HCT116 (cell line): ENCODE measurements around the gene ZNF835. TPM values are rescaled to one million over a fixed set of nuclear protein-coding genes. Genes with fewer than 3 reads are reported as not detected.

Experiments
- ATAC-seq: fragments of 200-7000 bp; cut with Tn5 transposase; 2 replicates; pipeline ENCODE4 v1.9.1; 2020; ENCODE audit warnings: mild to moderate bottlenecking, moderate library complexity
- BruUV-seq: library from RNA; stranded (reverse); fragments of 400-500 nt; replicated peaks from 2 replicates; lab custom pipeline; 2021; lab: Mats Ljungman, UMichigan
- CTCF ChIA-PET: fragments of 300-600 bp; sonication (Branson Sonifier 250); formaldehyde crosslinking; loops from one replicate; lab custom pipeline; 2021; ENCODE audit warnings: antibody characterized with exemption; lab: Charles Lee
- POLR2A ChIA-PET: fragments of 300-600, 350-600 bp; sonication (Branson Sonifier 250); formaldehyde crosslinking; loops from one replicate; lab custom pipeline; 2021; ENCODE audit warnings: antibody characterized with exemption; lab: Charles Lee
- RAD21 ChIA-PET, 2 experiments: fragments of 300-600 bp; sonication (Branson Sonifier 250); formaldehyde crosslinking; loops; one replicate each; lab custom pipeline; 2023; ENCODE audit warnings: low total read pairs in 2 of 2; ENCODE audit not compliant: uncharacterized antibody in 2 of 2, unreplicated experiment in 2 of 2, low non-redundant PET in 1 of 2; lab: Charles Lee
- DNase-seq: peaks from one replicate; pipeline ENCODE4 v3.0.0-alpha.2; 2010; ENCODE audit warnings: low read depth, low spot score
- H2AFZ ChIP-seq: fragments of 200-600 bp; shearing (Covaris generic), sonication (generic); 2 replicates; pipeline ENCODE4 v1.6.1; 2017; ENCODE audit warnings: low read depth, mixed run types, mixed read lengths, antibody characterized with exemption, low read length; ENCODE audit not compliant: poor library complexity, severe bottlenecking
- H3K27ac ChIP-seq: 2 replicates; pipeline ENCODE4 v1.5.1; 2012; ENCODE audit warnings: low read depth, low read length
- H3K27me3 ChIP-seq: fragments of 200-600 bp; sonication (generic); 2 replicates; pipeline ENCODE4 v1.6.1; 2016; ENCODE audit warnings: mixed run types, low read length, mixed read lengths; ENCODE audit not compliant: insufficient read depth
- H3K36me3 ChIP-seq, 2 experiments: fragments of 200-500 bp in 1 of 2; fragments of 200-600 bp in 1 of 2; sonication (Bioruptor generic) in 1 of 2; sonication (generic) in 1 of 2; 2 replicates each; pipeline versions ENCODE4 v1.5.1 to v1.6.1; 2014 to 2016; ENCODE audit warnings: low read length in 2 of 2, inconsistent platforms in 1 of 2, mixed read lengths in 1 of 2, mixed run types in 1 of 2; ENCODE audit not compliant: insufficient read depth in 2 of 2, control insufficient read depth in 1 of 2
- H3K4me1 ChIP-seq, 2 experiments: fragments of 200-600 bp in 1 of 2; sonication (generic) in 1 of 2; 2 replicates each; pipeline versions ENCODE4 v1.5.1 to v1.6.1; 2012 to 2017; ENCODE audit warnings: low read length in 2 of 2, inconsistent platforms in 1 of 2, mild to moderate bottlenecking in 1 of 2, mixed read lengths in 1 of 2, mixed run types in 1 of 2, moderate library complexity in 1 of 2; ENCODE audit not compliant: insufficient read depth in 2 of 2, control insufficient read depth in 1 of 2
- H3K4me2 ChIP-seq: fragments of 200-600 bp; sonication (generic); 2 replicates; pipeline ENCODE4 v1.6.1; 2017; ENCODE audit warnings: mixed run types, low read length, mixed read lengths
- H3K4me3 ChIP-seq, 2 experiments: fragments of 200-600 bp in 1 of 2; sonication (generic) in 1 of 2; replicated peaks in 1 of 2; 2 replicates each; pipeline ENCODE4 v1.5.1; 2011 to 2016; ENCODE audit warnings: low read length in 2 of 2, control low read depth in 1 of 2, low read depth in 1 of 2, mild to moderate bottlenecking in 1 of 2, mixed read lengths in 1 of 2, mixed run types in 1 of 2
- H3K79me2 ChIP-seq: fragments of 200-600 bp; sonication (generic); 2 replicates; pipeline ENCODE4 v1.6.1; 2017; ENCODE audit warnings: mild to moderate bottlenecking, mixed run types, low read length, moderate library complexity, mixed read lengths; ENCODE audit not compliant: insufficient read depth
- H3K9ac ChIP-seq: fragments of 200-600 bp; sonication (generic); 2 replicates; pipeline ENCODE4 v1.6.1; 2016; ENCODE audit warnings: low read length, mixed read lengths
- H3K9me2 ChIP-seq: fragments of 200-600 bp; sonication (generic), shearing (Covaris generic); 2 replicates; pipeline ENCODE4 v1.6.1; 2017; ENCODE audit warnings: mixed run types, mild to moderate bottlenecking, moderate library complexity; ENCODE audit not compliant: insufficient read depth
- H3K9me3 ChIP-seq, 2 experiments: fragments of 200-500 bp in 1 of 2; fragments of 200-600 bp in 1 of 2; sonication (Bioruptor generic) in 1 of 2; sonication (generic) in 1 of 2; 2 replicates each; pipeline ENCODE4 v1.6.1; 2014 to 2017; ENCODE audit warnings: low read length in 2 of 2, mixed read lengths in 2 of 2, inconsistent platforms in 1 of 2, low read depth in 1 of 2, mild to moderate bottlenecking in 1 of 2, mixed run types in 1 of 2, moderate library complexity in 1 of 2; ENCODE audit not compliant: control insufficient read depth in 1 of 2, insufficient read depth in 1 of 2
- H4K20me1 ChIP-seq: fragments of 200-600 bp; sonication (generic), shearing (Covaris generic); 2 replicates; pipeline ENCODE4 v1.6.1; 2017; ENCODE audit warnings: mixed run types, mild to moderate bottlenecking, moderate library complexity; ENCODE audit not compliant: insufficient read depth
- ELF1 ChIP-seq: IDR thresholded peaks from 2 replicates; pipeline ENCODE4 v1.6.1; 2012; ENCODE audit warnings: low read depth, borderline replicate concordance
- RAD21 ChIP-seq: IDR thresholded peaks from 2 replicates; pipeline ENCODE4 v1.6.1; 2012; ENCODE audit warnings: low read depth, mild to moderate bottlenecking
- SRF ChIP-seq: IDR thresholded peaks from 2 replicates; pipeline ENCODE4 v1.6.1; 2012; ENCODE audit warnings: low read depth
- TCF7L2 ChIP-seq: IDR thresholded peaks from 2 replicates; pipeline ENCODE4 v1.7.0; 2011; ENCODE audit warnings: borderline replicate concordance, inconsistent platforms; ENCODE audit not compliant: insufficient read depth, insufficient read length; ENCODE audit errors: extremely low read depth
- YY1 ChIP-seq: IDR thresholded peaks from 2 replicates; pipeline ENCODE4 v1.6.1; 2011; ENCODE audit warnings: low read length, low read depth, moderate library complexity, mild to moderate bottlenecking; ENCODE audit not compliant: insufficient replicate concordance; ENCODE audit errors: extremely low read depth
- intact Hi-C: fragments of 100-400 bp; cut with micrococcal nuclease; formaldehyde crosslinking; loops from 2 replicates; pipeline ENCODE4 v1.10.0; 2022
- total RNA-seq: library from RNA; stranded (reverse); gene quantifications from one replicate; pipeline ENCODE4 v1.2.1, GENCODE V29; 2021; ENCODE audit not compliant: unreplicated experiment
- TF ChIP-seq, protein P1 (sequence below): IDR thresholded peaks from 2 replicates; pipeline ENCODE4 v1.6.1; 2012; ENCODE audit warnings: low read depth
- TF ChIP-seq, protein P2 (sequence below): IDR thresholded peaks from 2 replicates; pipeline ENCODE4 v1.6.1; 2011; ENCODE audit warnings: mild to moderate bottlenecking, low read length, moderate library complexity; ENCODE audit not compliant: insufficient replicate concordance; ENCODE audit errors: extremely low read depth

The ZNF835 gene
- total RNA-seq, 1 experiment from 2014 or later: not detected

DNA sequence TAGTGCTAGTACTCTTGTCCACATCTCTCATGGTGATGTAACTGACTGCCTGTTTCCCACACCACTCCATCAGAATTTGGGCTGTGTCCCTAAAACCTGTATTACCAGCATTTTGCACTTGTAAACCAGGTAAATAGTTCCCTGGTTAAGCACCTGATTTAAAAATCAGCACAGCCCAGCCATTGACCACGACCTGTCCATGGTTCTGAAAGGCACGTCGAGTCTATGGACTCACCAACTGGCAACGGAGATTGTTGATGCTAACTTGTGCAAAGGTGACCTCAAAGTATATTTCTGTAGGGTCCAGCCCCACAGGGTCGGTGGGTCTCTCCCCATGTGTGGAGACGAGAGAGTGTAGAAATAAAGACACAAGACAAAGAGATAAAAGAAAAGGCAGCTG lies 46.7 kb upstream of the ZNF835 start:
- Histone ChIP-seq H3K9me3 (peaks cover 6 to 7% of the 10 kb centered on the region in 2 experiments; a peak in 2 of 4 replicates), H3K9ac (no peak overlapping the region), H3K27me3 (no peaks in the 10 kb centered on the region), H4K20me1 (no peaks in the 10 kb centered on the region), H3K4me1 (no peaks in the 10 kb centered on the region), H3K9me2 (no peaks in the 10 kb centered on the region), H3K4me3 (no peak overlapping the region), H2AFZ (no peak overlapping the region), H3K4me2 (no peak overlapping the region), H3K36me3 (no peaks in the 10 kb centered on the region), H3K79me2 (no peaks in the 10 kb centered on the region), H3K27ac (no peak overlapping the region)
- BruUV-seq: no TSS peak
- TF ChIP-seq ELF1 (no peak), YY1 (no peak)
- TF ChIP-seq, protein P1, sequence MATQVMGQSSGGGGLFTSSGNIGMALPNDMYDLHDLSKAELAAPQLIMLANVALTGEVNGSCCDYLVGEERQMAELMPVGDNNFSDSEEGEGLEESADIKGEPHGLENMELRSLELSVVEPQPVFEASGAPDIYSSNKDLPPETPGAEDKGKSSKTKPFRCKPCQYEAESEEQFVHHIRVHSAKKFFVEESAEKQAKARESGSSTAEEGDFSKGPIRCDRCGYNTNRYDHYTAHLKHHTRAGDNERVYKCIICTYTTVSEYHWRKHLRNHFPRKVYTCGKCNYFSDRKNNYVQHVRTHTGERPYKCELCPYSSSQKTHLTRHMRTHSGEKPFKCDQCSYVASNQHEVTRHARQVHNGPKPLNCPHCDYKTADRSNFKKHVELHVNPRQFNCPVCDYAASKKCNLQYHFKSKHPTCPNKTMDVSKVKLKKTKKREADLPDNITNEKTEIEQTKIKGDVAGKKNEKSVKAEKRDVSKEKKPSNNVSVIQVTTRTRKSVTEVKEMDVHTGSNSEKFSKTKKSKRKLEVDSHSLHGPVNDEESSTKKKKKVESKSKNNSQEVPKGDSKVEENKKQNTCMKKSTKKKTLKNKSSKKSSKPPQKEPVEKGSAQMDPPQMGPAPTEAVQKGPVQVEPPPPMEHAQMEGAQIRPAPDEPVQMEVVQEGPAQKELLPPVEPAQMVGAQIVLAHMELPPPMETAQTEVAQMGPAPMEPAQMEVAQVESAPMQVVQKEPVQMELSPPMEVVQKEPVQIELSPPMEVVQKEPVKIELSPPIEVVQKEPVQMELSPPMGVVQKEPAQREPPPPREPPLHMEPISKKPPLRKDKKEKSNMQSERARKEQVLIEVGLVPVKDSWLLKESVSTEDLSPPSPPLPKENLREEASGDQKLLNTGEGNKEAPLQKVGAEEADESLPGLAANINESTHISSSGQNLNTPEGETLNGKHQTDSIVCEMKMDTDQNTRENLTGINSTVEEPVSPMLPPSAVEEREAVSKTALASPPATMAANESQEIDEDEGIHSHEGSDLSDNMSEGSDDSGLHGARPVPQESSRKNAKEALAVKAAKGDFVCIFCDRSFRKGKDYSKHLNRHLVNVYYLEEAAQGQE: peak; percentile 5; the same call in 1 of the 2 replicates
- intact Hi-C loops: no loop called here
- ChIA-PET POLR2A (no interaction called here), RAD21 (no interaction called here), CTCF (no interaction called here)
- ATAC-seq (no peak), DNase-seq (no peak)

DNA sequence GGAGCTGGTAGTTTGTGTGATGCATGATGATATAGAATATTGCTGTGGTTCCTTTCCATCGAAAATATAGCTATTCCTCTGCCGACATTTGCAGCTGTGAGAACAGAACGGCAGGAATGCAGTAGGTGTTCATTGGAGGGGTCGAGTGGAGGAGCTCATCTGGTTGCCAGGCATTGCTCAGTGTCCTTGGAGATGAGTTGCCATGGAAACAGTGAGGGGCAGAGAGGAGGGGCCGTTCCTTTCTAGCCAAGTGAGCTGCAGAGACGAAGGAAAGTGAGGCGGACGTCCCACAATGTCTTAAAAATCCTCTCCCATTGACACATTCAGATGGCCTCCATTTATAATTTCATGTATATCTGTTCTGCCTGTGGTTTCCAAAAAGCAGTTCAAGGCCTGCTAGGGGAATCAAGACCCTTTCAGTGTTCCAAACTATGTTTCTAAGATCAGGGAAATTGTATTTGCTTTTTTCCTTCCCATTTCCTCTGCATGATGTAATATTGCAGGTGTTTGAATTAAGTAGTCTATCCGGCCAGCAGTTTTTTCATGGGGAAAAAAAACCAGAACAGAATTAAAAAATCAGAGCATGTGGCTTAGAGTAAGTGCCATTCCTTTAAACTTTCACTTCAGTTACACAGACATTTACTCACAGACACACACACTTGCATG lies 41.2 kb upstream of the ZNF835 start:
- no peaks in the 10 kb centered on the region for H3K4me1 ChIP-seq
- H3K27me3 ChIP-seq: no peaks in the 10 kb centered on the region
- H4K20me1 ChIP-seq: no peaks in the 10 kb centered on the region
- H3K9me2 ChIP-seq: no peaks in the 10 kb centered on the region
- no peak overlapping the region for H3K4me3 ChIP-seq
- H2AFZ ChIP-seq: no peak overlapping the region
- no peak overlapping the region for H3K27ac ChIP-seq
- POLR2A ChIA-PET: no interaction called here
- no TSS peak for BruUV-seq
- TF ChIP-seq, protein P2, sequence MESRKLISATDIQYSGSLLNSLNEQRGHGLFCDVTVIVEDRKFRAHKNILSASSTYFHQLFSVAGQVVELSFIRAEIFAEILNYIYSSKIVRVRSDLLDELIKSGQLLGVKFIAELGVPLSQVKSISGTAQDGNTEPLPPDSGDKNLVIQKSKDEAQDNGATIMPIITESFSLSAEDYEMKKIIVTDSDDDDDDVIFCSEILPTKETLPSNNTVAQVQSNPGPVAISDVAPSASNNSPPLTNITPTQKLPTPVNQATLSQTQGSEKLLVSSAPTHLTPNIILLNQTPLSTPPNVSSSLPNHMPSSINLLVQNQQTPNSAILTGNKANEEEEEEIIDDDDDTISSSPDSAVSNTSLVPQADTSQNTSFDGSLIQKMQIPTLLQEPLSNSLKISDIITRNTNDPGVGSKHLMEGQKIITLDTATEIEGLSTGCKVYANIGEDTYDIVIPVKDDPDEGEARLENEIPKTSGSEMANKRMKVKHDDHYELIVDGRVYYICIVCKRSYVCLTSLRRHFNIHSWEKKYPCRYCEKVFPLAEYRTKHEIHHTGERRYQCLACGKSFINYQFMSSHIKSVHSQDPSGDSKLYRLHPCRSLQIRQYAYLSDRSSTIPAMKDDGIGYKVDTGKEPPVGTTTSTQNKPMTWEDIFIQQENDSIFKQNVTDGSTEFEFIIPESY: no peak
- no peak for TF ChIP-seq TCF7L2
- no peak for TF ChIP-seq RAD21
- TF ChIP-seq SRF: no peak
- TF ChIP-seq, all 23 proteins: peak for 0
- ChIA-PET RAD21 (no interaction called here), CTCF (no interaction called here)
- H3K36me3 ChIP-seq: no peaks in the 10 kb centered on the region
- no peak for ATAC-seq
- DNase-seq: no peak
- H3K4me2 ChIP-seq: no peak overlapping the region
- H3K9ac ChIP-seq: no peak overlapping the region
- H3K9me3 ChIP-seq: peaks cover 8% of the 10 kb centered on the region in 2 experiments; a peak in 2 of 4 replicates
- intact Hi-C loops: no loop called here
- no peaks in the 10 kb centered on the region for H3K79me2 ChIP-seq
